Measurements from ENCODE around the gene RMDN2. TPM values are rescaled to one million over a fixed set of nuclear protein-coding genes. Genes with fewer than 3 reads are reported as not detected.
A peak's percentile ranks its signal among the peaks of the same experiment; 100 is the strongest.

The RMDN2 gene
- total RNA-seq, 1 experiment from 2014 or later, result 5.3 TPM

DNA sequence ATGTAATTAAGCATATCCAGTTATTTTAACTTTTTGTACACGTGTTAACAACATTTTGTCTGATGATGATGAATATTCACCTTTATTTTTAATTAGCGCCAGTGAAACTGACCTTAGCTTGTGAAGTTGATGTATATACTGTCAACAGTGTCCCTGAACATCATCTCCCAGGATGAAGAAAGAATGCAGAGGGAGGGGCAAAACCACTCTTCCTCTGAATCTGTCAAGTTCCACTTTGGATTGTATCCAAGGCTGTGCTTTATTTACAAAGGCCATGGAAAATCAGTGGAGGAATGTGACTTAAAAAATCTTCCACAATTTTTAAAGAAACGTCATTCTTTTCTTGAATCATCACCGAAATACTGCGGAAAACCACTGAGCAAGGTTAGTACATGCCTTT is 4.5 kb upstream of the RMDN2 start:
- Histone ChIP-seq H2AFZ (no peak overlapping the region), H3K27me3 (ENCODE audit: insufficient read depth, low read depth) (no peaks in the 10 kb centered on the region), H3K4me2 (no peak overlapping the region), H3K4me3 (no peak overlapping the region), H3F3A (ENCODE audit: insufficient read depth, low read depth) (peaks cover 8% of the 10 kb centered on the region), H3K9me2 (ENCODE audit: insufficient read depth) (0 out of 2 replicates have a peak, but pooled peaks cover 4% of the 10 kb centered on the region), H3K4me1 (replicated peaks; ENCODE audit: insufficient read depth) (peaks cover 14% of the 10 kb centered on the region), H3K79me2 (ENCODE audit: low read depth) (no peaks in the 10 kb centered on the region), H4K20me1 (ENCODE audit: insufficient read depth) (no peaks in the 10 kb centered on the region), H3K36me3 (ENCODE audit: low read depth) (no peaks in the 10 kb centered on the region), H3K9me3 (ENCODE audit: insufficient read depth, low read depth) (no peaks in the 10 kb centered on the region), H3K27ac (no peak overlapping the region)
- BruUV-seq (replicated peaks), result no TSS peak
- POLR2A ChIA-PET (ENCODE audit: unreplicated experiment), result no interaction called here
- no peak for DNase-seq
- intact Hi-C loops (cut with micrococcal nuclease; ENCODE audit: unreplicated experiment), result no loop called here
- no peak for TF ChIP-seq EZH2 (IDR thresholded peaks at IDR 0.05; ENCODE audit: low read depth)
- no peak for TF ChIP-seq CTCF (conservative IDR thresholded peaks at IDR 0.05)
- CTCF ChIA-PET, result no interaction called here

DNA sequence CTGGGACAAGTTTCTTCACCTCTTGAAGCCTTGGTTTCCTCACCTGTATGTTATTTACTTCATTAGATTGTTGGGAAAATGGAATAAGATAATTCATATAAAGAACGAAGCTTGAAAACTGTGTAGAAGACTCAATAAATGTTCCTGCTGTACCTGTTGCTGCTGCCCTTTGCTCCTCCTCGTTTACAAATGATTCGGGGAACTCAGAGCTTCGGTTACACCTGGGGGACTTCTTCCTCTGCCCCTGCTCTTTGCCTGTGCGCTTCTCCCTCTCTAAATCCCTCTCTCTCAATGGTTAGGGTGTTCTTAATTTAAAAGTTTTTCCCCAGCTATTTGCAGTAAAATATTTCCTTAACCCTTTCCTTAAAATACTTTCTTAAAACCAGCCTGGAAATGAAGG is 3.3 kb upstream of the RMDN2 start:
- POLR2A ChIA-PET (ENCODE audit: unreplicated experiment), result interaction anchor here (0.6 to 0.9 kb wide), 2 partner anchors 164 to 372 kb away, joined by 5 to 22 read pairs; no protein-coding TSS in a partner anchor
- no peak overlapping the region for H3K4me2 ChIP-seq
- intact Hi-C loops (cut with micrococcal nuclease; ENCODE audit: unreplicated experiment), result no loop called here
- no peak overlapping the region for H3K4me3 ChIP-seq
- no peaks in the 10 kb centered on the region for H3K9me3 ChIP-seq (ENCODE audit: insufficient read depth, low read depth)
- CTCF ChIA-PET, result interaction anchor here (0.6 kb wide), 1 partner anchor 508 kb away, joined by 12 read pairs; no protein-coding TSS in a partner anchor
- no TSS peak for BruUV-seq (replicated peaks)
- no peaks in the 10 kb centered on the region for H3K27me3 ChIP-seq (ENCODE audit: insufficient read depth, low read depth)
- no peak overlapping the region for H3K27ac ChIP-seq
- TF ChIP-seq EZH2 (IDR thresholded peaks at IDR 0.05; ENCODE audit: low read depth), result no peak
- no peak for TF ChIP-seq CTCF (conservative IDR thresholded peaks at IDR 0.05)
- peaks cover 8% of the 10 kb centered on the region for H3F3A ChIP-seq (ENCODE audit: insufficient read depth, low read depth)
- H3K9me2 ChIP-seq (ENCODE audit: insufficient read depth), result 0 out of 2 replicates have a peak, but pooled peaks cover 4% of the 10 kb centered on the region
- H3K79me2 ChIP-seq (ENCODE audit: low read depth), result no peaks in the 10 kb centered on the region
- H2AFZ ChIP-seq, result no peak overlapping the region
- peaks cover 22% of the 10 kb centered on the region for H3K4me1 ChIP-seq (replicated peaks; ENCODE audit: insufficient read depth)
- no peaks in the 10 kb centered on the region for H3K36me3 ChIP-seq (ENCODE audit: low read depth)
- no peaks in the 10 kb centered on the region for H4K20me1 ChIP-seq (ENCODE audit: insufficient read depth)
- no peak for DNase-seq

GRCh38 chr2:37923308-37924055 is 1.6 kb upstream of the RMDN2 start:
- H3K36me3 ChIP-seq (ENCODE audit: low read depth), result no peaks in the 10 kb centered on the region
- H3K27me3 ChIP-seq (ENCODE audit: insufficient read depth, low read depth), result no peaks in the 10 kb centered on the region
- H3K9me2 ChIP-seq (ENCODE audit: insufficient read depth), result 0 out of 2 replicates have a peak, but pooled peaks cover 4% of the 10 kb centered on the region
- DNase-seq, result no peak
- H3K4me1 ChIP-seq (replicated peaks; ENCODE audit: insufficient read depth), result peaks cover 23% of the 10 kb centered on the region
- H3K27ac ChIP-seq, result no peak overlapping the region
- H2AFZ ChIP-seq, result no peak overlapping the region
- TF ChIP-seq EZH2 (IDR thresholded peaks at IDR 0.05; ENCODE audit: low read depth) (no peak), CTCF (conservative IDR thresholded peaks at IDR 0.05) (no peak)
- ChIA-PET POLR2A (ENCODE audit: unreplicated experiment) (no interaction called here), CTCF (no interaction called here)
- H3K4me3 ChIP-seq, result no peak overlapping the region
- intact Hi-C loops (cut with micrococcal nuclease; ENCODE audit: unreplicated experiment), result no loop called here
- H3K9me3 ChIP-seq (ENCODE audit: insufficient read depth, low read depth), result no peaks in the 10 kb centered on the region
- peak overlapping the region; percentile 85; the same call in 1 of the 2 replicates for H3K4me2 ChIP-seq
- H3F3A ChIP-seq (ENCODE audit: insufficient read depth, low read depth), result peaks cover 14% of the 10 kb centered on the region
- BruUV-seq (replicated peaks), result no TSS peak
- no peaks in the 10 kb centered on the region for H3K79me2 ChIP-seq (ENCODE audit: low read depth)
- no peaks in the 10 kb centered on the region for H4K20me1 ChIP-seq (ENCODE audit: insufficient read depth)
